Measurements from ENCODE around the gene ROS1. TPM values are rescaled to one million over a fixed set of nuclear protein-coding genes. Genes with fewer than 3 reads are reported as not detected.
A peak's percentile ranks its signal among the peaks of the same experiment; 100 is the strongest.
"Not testable (repeated sequence)": the region's sequence is repeated elsewhere in the genome, so short reads cannot be mapped to it uniquely, and the experiment has no call there.

The ROS1 gene
- total RNA-seq, 1 donor from 2014 or later: 163 TPM

DNA sequence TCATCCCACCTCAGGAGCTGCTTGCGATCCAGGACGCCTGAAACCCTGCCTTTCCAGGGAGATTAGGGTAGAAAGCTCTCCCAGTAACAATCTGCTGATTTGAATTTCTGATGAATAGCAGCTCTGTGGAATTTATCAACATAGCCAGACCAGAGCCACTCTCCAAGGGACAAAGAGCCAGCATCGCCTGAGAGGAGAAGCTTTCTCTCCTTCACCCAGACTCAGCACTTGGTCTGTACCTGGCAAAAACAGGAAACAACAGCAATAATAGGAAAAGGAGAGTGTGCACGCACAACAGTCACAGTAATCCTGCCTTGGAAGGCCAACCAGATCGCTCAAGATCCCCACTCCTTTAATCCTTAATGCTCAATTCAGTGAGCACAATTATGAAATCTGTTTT, 22.3 kb upstream of the ROS1 start:
- TF ChIP-seq CTCF (IDR thresholded peaks at IDR 0.05): no peak
- no peak overlapping the region for H3K4me3 ChIP-seq
- no peaks in the 10 kb centered on the region for H3K9me3 ChIP-seq
- H3K27me3 ChIP-seq: no peaks in the 10 kb centered on the region
- no peak overlapping the region for H3K27ac ChIP-seq
- peak; percentile 33 for ATAC-seq
- H3K4me1 ChIP-seq: peaks cover 11% of the 10 kb centered on the region
- no peak for DNase-seq
- H3K36me3 ChIP-seq: no peaks in the 10 kb centered on the region
- intact Hi-C loops (cut with DNase I): loop anchor here (10.0 kb wide), 1 partner anchor 107 kb away; no protein-coding TSS in a partner anchor

DNA sequence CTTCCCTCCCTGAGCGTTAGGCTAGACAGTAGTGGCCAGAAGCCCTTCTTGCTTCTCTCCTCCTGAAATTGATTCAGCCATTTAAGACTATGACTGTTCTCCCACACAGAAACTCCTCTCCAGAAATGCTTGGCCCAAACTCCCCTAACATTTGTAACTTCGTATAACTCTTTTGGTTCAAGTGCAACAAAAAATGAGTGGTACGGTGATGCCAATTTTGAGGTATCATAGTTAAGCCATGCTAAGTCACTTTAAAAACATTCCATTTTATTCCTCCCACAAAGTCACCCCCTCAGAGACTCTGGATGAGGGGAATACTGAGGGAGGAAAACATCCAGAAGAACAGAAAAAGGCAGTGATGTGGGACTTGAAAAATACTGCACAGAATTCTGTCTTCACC, 21.1 kb upstream of the ROS1 start:
- TF ChIP-seq CTCF (IDR thresholded peaks at IDR 0.05): no peak
- H3K4me1 ChIP-seq: peaks cover 8% of the 10 kb centered on the region
- intact Hi-C loops (cut with DNase I): loop anchor here (10.0 kb wide), 1 partner anchor 108 kb away; no protein-coding TSS in a partner anchor
- H3K27me3 ChIP-seq: no peaks in the 10 kb centered on the region
- ATAC-seq (no peak), DNase-seq (no peak)
- H3K9me3 ChIP-seq: no peaks in the 10 kb centered on the region
- H3K4me3 ChIP-seq: no peak overlapping the region
- no peaks in the 10 kb centered on the region for H3K36me3 ChIP-seq
- no peak overlapping the region for H3K27ac ChIP-seq

DNA sequence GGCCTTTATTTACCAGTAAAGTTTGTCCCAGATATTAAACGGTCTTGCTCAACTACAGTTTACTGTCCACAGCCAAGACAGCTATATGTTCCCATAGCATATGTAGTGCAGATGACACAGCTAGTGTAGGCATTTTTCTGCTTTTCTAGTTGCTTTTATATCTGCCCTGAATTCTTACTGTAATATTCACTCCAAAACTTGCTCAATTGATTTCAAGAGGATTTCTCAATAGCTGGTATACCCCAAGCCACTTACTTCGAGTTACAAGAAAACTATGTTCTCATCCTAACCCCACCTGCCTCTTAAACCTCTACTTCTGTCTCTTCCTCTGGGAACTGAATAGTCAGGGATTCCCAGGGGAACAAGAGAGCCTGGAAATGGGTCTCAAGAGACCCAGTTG, 18.9 kb upstream of the ROS1 start:
- no peak for DNase-seq
- no peaks in the 10 kb centered on the region for H3K9me3 ChIP-seq
- H3K4me3 ChIP-seq: no peak overlapping the region
- no peaks in the 10 kb centered on the region for H3K27me3 ChIP-seq
- no peaks in the 10 kb centered on the region for H3K36me3 ChIP-seq
- TF ChIP-seq CTCF (IDR thresholded peaks at IDR 0.05): no peak
- no peaks in the 10 kb centered on the region for H3K4me1 ChIP-seq
- no peak overlapping the region for H3K27ac ChIP-seq
- intact Hi-C loops (cut with DNase I): loop anchor here (10.0 kb wide), 1 partner anchor 110 kb away; no protein-coding TSS in a partner anchor
- peak; percentile 38 for ATAC-seq

DNA sequence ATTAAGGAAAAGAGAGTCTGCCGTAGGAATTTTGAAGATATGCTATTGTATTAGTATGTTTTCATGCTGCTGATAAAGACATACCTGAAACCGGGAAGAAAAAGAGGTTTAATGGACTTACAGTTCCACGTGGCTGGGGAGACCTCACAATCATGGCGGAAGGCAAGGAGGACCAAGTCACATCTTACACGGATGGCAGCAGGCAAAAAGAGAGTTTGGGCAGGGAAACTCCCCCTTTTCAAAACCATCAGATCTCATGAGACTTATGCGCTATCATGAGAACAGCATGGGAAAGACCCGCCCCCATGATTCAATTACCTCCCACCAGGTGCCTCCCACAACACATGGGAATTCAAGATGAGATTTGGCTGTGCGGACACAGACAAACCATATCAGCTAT, 16.6 kb upstream of the ROS1 start:
- H3K4me3 ChIP-seq, H3K36me3 ChIP-seq, H3K4me1 ChIP-seq, H3K27me3 ChIP-seq, ATAC-seq, H3K9me3 ChIP-seq, DNase-seq: not testable (repeated sequence)
- intact Hi-C loops (cut with DNase I): loop anchor here (10.0 kb wide), 1 partner anchor 112 kb away; no protein-coding TSS in a partner anchor
- peak overlapping the region; percentile 51 for H3K27ac ChIP-seq

GRCh38 chr6:117441824-117442264, 16.1 kb upstream of the ROS1 start:
- no peaks in the 10 kb centered on the region for H3K4me1 ChIP-seq
- no peaks in the 10 kb centered on the region for H3K36me3 ChIP-seq
- ATAC-seq (peak; percentile 84), DNase-seq (no peak)
- H3K27me3 ChIP-seq: no peaks in the 10 kb centered on the region
- peak overlapping the region; percentile 51 for H3K27ac ChIP-seq
- H3K9me3 ChIP-seq: no peaks in the 10 kb centered on the region
- intact Hi-C loops (cut with DNase I): loop anchor here (10.0 kb wide), 1 partner anchor 113 kb away; no protein-coding TSS in a partner anchor
- no peak for TF ChIP-seq CTCF (IDR thresholded peaks at IDR 0.05)
- peak overlapping the region; percentile 4 for H3K4me3 ChIP-seq

- DNase-seq (no peak), ATAC-seq (peak; percentile 45)
- no peaks in the 10 kb centered on the region for H3K27me3 ChIP-seq
- H3K27ac ChIP-seq: peak overlapping the region; percentile 48
- H3K4me1 ChIP-seq: no peaks in the 10 kb centered on the region
- H3K9me3 ChIP-seq: no peaks in the 10 kb centered on the region
- H3K36me3 ChIP-seq: no peaks in the 10 kb centered on the region
- TF ChIP-seq CTCF (IDR thresholded peaks at IDR 0.05): no peak
- intact Hi-C loops (cut with DNase I): loop anchor here (10.0 kb wide), 1 partner anchor 114 kb away; no protein-coding TSS in a partner anchor
- peak overlapping the region; percentile 4 for H3K4me3 ChIP-seq
Observed at GRCh38 chr6:117440706-117441525, 15.2 kb upstream of the ROS1 start.
